Body of pancreas (tissue), 4 donors: ENCODE measurements around the gene VGF.
"Not testable (repeated sequence)": the region's sequence is repeated elsewhere in the genome, so short reads cannot be mapped to it uniquely, and the experiment has no call there.

ENCODE experiments used
- POLR2A ChIP-seq, 3 donors: fragments of 450-650 bp; IDR thresholded peaks; one replicate each; pipeline ENCODE4 v1.6.1; 2016; ENCODE audit warnings: antibody characterized with exemption in 3 of 3, mild to moderate bottlenecking in 2 of 3
- TF ChIP-seq, protein P1 (sequence below), 7 experiments: fragments of 450-650 bp in 4 of 7; fragments of 200-600 bp in 3 of 7; sonication (generic) in 3 of 7; IDR thresholded peaks; one replicate each; pipeline ENCODE4 v1.5.1; 2016 to 2019; ENCODE audit warnings: antibody characterized with exemption in 7 of 7

DNA sequence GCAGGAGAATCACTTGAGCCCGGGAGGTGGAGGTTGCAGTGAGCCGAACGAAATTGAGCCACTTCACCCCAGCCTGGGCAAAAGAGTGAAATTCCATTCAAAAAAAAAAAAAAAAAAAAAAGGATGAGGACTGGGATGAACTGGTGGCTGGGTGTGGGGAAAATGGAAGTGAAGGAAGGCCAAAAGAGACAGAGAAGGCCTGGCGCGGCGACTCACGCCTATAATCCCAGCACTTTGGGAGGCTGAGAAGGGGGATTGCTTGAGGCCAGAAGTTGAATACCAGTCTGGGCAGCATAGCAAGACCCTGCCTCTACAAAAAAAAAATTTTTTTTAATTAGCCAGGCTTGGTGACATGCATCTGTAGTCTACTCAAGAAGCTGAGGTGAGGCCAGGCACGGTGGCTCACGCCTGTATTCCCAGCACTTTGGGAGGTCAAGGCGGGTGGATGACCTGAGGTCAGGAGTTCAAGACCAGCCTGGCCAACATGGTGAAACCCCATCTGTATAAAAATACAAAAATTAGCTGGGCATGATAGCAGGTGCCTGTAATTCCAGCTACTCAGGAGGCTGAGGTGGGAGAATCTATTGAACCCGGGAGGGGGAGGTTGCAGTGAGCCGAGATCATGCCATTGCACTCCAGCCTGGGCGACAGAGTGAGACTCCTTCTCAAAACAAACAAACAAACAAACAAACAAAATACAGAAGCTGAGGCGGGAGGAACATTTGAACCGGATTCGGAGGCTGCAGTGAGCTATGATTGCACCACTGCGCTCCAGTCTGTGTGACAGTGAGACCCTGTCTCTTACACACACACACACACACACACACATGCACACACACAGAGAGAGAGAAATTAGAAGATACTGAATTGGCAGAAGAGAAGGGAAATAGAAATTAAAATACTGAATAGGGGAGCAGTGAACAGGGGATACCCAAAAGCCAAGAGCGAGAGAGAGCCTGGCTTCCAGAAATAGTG is 32.5 kb downstream of the VGF start:
- TF ChIP-seq, protein P1, sequence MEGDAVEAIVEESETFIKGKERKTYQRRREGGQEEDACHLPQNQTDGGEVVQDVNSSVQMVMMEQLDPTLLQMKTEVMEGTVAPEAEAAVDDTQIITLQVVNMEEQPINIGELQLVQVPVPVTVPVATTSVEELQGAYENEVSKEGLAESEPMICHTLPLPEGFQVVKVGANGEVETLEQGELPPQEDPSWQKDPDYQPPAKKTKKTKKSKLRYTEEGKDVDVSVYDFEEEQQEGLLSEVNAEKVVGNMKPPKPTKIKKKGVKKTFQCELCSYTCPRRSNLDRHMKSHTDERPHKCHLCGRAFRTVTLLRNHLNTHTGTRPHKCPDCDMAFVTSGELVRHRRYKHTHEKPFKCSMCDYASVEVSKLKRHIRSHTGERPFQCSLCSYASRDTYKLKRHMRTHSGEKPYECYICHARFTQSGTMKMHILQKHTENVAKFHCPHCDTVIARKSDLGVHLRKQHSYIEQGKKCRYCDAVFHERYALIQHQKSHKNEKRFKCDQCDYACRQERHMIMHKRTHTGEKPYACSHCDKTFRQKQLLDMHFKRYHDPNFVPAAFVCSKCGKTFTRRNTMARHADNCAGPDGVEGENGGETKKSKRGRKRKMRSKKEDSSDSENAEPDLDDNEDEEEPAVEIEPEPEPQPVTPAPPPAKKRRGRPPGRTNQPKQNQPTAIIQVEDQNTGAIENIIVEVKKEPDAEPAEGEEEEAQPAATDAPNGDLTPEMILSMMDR (IDR thresholded peaks at IDR 0.05) = not testable (repeated sequence)
- not testable (repeated sequence) for TF ChIP-seq POLR2A (IDR thresholded peaks at IDR 0.05)
